Measurements from ENCODE around the gene ITPR1.

The ITPR1 gene

GRCh38 chr3:4675704-4676103 lies 182.6 kb downstream of the ITPR1 start:
- Histone ChIP-seq H3K9me3 (ENCODE audit: low read length) (no peaks in the 10 kb centered on the region), H3F3A (ENCODE audit: insufficient read depth, low read length) (no peaks in the 10 kb centered on the region), H3K36me3 (ENCODE audit: insufficient read depth, low read length) (no peaks in the 10 kb centered on the region), H2AFZ (ENCODE audit: low read length) (no peak overlapping the region), H3K79me2 (ENCODE audit: insufficient read depth, low read length) (no peaks in the 10 kb centered on the region), H3K4me3 (ENCODE audit: low read depth, low read length, poor library complexity, severe bottlenecking) (no peak overlapping the region), H3K9ac (ENCODE audit: low read length) (no peak overlapping the region), H3K9me2 (ENCODE audit: low read depth, low read length) (no peaks in the 10 kb centered on the region), H3K4me1 (ENCODE audit: insufficient read depth, low read length, severe bottlenecking) (no peaks in the 10 kb centered on the region), H3K27ac (ENCODE audit: low read depth, low read length, poor library complexity, severe bottlenecking) (no peak overlapping the region), H4K20me1 (ENCODE audit: insufficient read depth, low read length) (no peaks in the 10 kb centered on the region), H3K27me3 (ENCODE audit: insufficient read depth, low read length) (no peaks in the 10 kb centered on the region), H3K4me2 (ENCODE audit: low read length) (no peak overlapping the region)
- TF ChIP-seq EZH2 (IDR thresholded peaks at IDR 0.05; ENCODE audit: borderline replicate concordance, low read length) (no peak), CTCF (IDR thresholded peaks at IDR 0.05; ENCODE audit: low read length) (no peak)

- H3K9ac ChIP-seq (ENCODE audit: low read length) = no peak overlapping the region
- no peaks in the 10 kb centered on the region for H3K27me3 ChIP-seq (ENCODE audit: insufficient read depth, low read length)
- no peaks in the 10 kb centered on the region for H3K36me3 ChIP-seq (ENCODE audit: insufficient read depth, low read length)
- H3K4me1 ChIP-seq (ENCODE audit: insufficient read depth, low read length, severe bottlenecking) = no peaks in the 10 kb centered on the region
- no peaks in the 10 kb centered on the region for H3K79me2 ChIP-seq (ENCODE audit: insufficient read depth, low read length)
- no peaks in the 10 kb centered on the region for H3K9me2 ChIP-seq (ENCODE audit: low read depth, low read length)
- no peak overlapping the region for H3K4me2 ChIP-seq (ENCODE audit: low read length)
- no peaks in the 10 kb centered on the region for H3K9me3 ChIP-seq (ENCODE audit: low read length)
- TF ChIP-seq EZH2 (IDR thresholded peaks at IDR 0.05; ENCODE audit: borderline replicate concordance, low read length) (no peak), CTCF (IDR thresholded peaks at IDR 0.05; ENCODE audit: low read length) (no peak)
- no peak overlapping the region for H2AFZ ChIP-seq (ENCODE audit: low read length)
- H3K4me3 ChIP-seq (ENCODE audit: low read depth, low read length, poor library complexity, severe bottlenecking) = no peak overlapping the region
- no peak overlapping the region for H3K27ac ChIP-seq (ENCODE audit: low read depth, low read length, poor library complexity, severe bottlenecking)
- no peaks in the 10 kb centered on the region for H3F3A ChIP-seq (ENCODE audit: insufficient read depth, low read length)
- H4K20me1 ChIP-seq (ENCODE audit: insufficient read depth, low read length) = no peaks in the 10 kb centered on the region
Measured at GRCh38 chr3:4678320-4678719, 185.2 kb downstream of the ITPR1 start.

DNA sequence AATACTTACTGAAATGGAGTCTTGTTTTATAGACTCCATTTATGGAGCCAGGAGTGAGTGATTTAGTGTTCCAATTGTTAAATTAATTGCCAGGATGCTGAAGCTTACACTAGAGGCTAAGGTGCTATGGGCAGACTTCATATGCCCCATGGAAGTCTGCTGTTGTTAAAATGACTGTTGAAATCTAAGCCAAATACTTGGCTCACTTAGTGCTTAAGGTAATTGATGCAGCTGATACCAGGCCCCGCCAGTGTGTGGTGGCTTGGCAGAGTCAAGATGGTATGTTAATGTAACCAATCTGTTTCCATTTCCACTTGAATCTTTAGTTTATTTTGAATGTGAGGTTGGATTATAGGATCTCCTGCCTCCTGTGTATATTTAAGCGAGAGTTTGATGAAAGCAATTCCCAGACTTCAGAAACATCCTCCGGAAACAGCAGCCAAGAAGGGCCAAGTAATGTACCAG lies 187.1 kb downstream of the ITPR1 start:
- TF ChIP-seq EZH2 (IDR thresholded peaks at IDR 0.05; ENCODE audit: borderline replicate concordance, low read length) (no peak), CTCF (IDR thresholded peaks at IDR 0.05; ENCODE audit: low read length) (no peak)
- no peaks in the 10 kb centered on the region for H3K36me3 ChIP-seq (ENCODE audit: insufficient read depth, low read length)

More for the DNA sequence above, 187.1 kb downstream of the ITPR1 start:
- Histone ChIP-seq H3K9me3 (ENCODE audit: low read length) (no peaks in the 10 kb centered on the region), H3K79me2 (ENCODE audit: insufficient read depth, low read length) (no peaks in the 10 kb centered on the region), H3F3A (ENCODE audit: insufficient read depth, low read length) (no peaks in the 10 kb centered on the region), H3K4me3 (ENCODE audit: low read depth, low read length, poor library complexity, severe bottlenecking) (no peak overlapping the region), H3K27me3 (ENCODE audit: insufficient read depth, low read length) (no peaks in the 10 kb centered on the region), H3K9ac (ENCODE audit: low read length) (no peak overlapping the region), H3K27ac (ENCODE audit: low read depth, low read length, poor library complexity, severe bottlenecking) (no peak overlapping the region), H3K4me1 (ENCODE audit: insufficient read depth, low read length, severe bottlenecking) (no peaks in the 10 kb centered on the region), H2AFZ (ENCODE audit: low read length) (no peak overlapping the region), H3K4me2 (ENCODE audit: low read length) (no peak overlapping the region), H3K9me2 (ENCODE audit: low read depth, low read length) (no peaks in the 10 kb centered on the region), H4K20me1 (ENCODE audit: insufficient read depth, low read length) (no peaks in the 10 kb centered on the region)
